GM21619 (cell line): Measurements from ENCODE around the gene CX3CL1.
"Not testable (repeated sequence)": the region's sequence is repeated elsewhere in the genome, so short reads cannot be mapped to it uniquely, and the experiment has no call there.

Experiments
- ATAC-seq: cut with Tn5 transposase; IDR thresholded peaks from one replicate; pipeline ENCODE4 v1.9.1; 2021; ENCODE audit not compliant: unreplicated experiment

The CX3CL1 gene

DNA sequence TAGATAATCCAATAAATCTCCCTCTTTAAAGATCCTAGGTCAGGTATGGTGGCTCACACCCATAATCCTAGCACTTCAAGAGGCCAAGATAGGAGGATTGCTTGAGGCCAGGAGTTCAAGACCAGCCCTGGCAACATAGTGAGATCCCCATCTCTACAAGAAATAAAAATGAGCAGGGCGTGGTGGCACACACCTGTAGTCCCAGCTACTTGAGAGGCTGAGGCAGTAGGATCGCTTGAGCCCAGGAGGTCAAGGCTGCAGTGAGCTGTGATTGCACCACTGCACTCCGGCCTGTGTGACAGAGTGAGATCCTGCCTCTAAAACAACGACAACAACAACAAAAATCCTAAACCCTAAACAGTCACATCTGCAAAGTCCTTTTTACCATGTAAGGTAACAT, 15.7 kb upstream of the CX3CL1 start:
- ATAC-seq, result no peak

DNA sequence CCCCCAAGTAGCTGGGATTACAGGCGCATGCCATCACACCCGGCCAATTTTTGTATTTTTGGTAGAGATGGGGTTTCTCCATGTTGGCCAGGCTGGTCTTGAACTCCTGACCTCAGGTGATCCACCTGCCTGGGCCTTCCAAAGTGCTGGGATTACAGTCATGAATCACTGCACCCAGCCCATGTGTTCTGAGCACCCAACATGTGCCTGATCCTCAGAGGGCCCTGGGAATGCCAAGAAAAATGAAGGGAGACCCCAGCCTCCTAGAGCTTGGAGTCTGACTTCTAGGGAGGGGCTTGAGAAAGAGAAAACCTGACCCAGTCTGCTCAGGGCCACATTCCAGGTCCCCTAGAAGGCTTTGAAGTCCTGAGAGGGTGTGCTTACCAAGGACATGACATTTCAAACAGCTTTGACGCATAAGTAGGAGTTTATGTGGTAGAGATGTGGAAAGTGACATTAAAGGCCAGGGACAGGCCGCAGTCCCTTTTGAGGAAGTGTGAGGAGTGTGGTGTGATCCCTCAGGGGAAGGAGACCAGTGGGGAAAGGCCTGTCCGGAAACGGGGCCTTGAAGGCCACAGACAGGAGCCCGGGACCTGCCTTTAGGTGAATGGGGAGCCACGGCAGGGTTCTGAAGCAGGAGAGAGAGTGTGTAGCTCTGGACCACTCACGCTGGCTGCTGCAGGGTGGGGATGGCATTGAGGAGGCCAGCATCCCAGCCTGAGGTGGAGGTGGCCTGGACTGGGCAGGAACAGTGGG, 14.8 kb upstream of the CX3CL1 start:
- ATAC-seq, result peak; percentile 44

GRCh38 chr16:57358086-57358420, 14.2 kb upstream of the CX3CL1 start:
- ATAC-seq, result no peak

GRCh38 chr16:57358527-57359095, 13.7 kb upstream of the CX3CL1 start, which contains the start of gene CCL22:
CCL22 (plus strand) TSS chr16:57358783; CDS start chr16:57358817, 34 bp downstream.
- peak; percentile 53 for ATAC-seq

GRCh38 chr16:57360321-57360935, 11.9 kb upstream of the CX3CL1 start:
- no peak for ATAC-seq

DNA sequence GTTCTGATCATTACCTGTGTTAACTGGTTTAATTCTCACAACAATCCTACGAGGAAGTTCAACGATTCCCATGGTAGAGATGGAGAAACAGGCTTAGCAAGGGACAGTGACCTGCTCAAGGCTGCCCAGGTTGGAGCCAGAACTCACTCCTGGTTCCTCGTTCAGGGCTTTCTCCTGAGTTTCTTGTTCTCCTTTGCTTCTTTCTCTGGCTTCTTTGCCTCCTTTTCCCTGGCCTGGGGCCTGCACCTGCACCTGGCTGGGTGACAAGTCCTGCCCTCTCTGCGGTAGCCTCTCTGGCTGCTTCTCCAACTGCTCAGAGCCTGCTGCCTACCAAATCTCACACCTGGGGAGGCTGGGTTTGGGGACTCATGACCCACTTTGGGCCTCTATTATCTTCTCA, 10.9 kb upstream of the CX3CL1 start:
- no peak for ATAC-seq

DNA sequence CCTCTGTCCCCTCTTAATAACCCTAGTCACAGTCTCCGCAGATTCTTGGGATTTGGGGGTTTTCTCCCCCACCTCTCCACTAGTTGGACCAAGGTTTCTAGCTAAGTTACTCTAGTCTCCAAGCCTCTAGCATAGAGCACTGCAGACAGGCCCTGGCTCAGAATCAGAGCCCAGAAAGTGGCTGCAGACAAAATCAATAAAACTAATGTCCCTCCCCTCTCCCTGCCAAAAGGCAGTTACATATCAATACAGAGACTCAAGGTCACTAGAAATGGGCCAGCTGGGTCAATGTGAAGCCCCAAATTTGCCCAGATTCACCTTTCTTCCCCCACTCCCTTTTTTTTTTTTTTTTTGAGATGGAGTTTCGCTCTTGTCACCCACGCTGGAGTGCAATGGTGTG, 8.1 kb upstream of the CX3CL1 start:
- no peak for ATAC-seq

DNA sequence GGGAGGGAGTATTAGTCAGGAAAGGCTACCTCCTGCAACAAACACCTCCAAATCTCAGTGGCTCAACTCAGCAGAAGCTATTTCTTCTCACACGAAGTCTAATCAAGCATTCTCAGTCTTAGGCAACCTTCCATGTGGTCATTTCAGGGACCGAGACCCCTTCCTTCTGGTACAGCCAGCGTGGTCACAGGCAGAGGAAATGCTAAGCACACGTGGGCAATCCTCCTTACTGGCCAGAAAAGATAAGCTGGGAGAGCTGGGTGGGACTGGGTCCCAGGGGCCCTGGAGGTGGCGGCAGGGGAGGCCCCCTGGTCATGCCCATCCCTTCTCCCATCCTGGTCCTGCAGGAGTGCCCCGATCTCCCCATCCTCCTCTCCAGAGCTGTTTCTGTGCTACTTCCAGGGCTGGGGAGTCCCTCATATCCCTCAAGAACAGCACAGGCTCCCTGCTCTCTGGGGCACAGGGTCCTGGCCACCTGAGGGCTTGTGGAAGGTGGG, 5.7 kb upstream of the CX3CL1 start:
- no peak for ATAC-seq

- no peak for ATAC-seq
These were observed 5.1 kb upstream of the CX3CL1 start for GRCh38 chr16:57367116-57367752.

- ATAC-seq, result no peak
These were observed 557 bp upstream of the CX3CL1 start for GRCh38 chr16:57371494-57372371.

DNA sequence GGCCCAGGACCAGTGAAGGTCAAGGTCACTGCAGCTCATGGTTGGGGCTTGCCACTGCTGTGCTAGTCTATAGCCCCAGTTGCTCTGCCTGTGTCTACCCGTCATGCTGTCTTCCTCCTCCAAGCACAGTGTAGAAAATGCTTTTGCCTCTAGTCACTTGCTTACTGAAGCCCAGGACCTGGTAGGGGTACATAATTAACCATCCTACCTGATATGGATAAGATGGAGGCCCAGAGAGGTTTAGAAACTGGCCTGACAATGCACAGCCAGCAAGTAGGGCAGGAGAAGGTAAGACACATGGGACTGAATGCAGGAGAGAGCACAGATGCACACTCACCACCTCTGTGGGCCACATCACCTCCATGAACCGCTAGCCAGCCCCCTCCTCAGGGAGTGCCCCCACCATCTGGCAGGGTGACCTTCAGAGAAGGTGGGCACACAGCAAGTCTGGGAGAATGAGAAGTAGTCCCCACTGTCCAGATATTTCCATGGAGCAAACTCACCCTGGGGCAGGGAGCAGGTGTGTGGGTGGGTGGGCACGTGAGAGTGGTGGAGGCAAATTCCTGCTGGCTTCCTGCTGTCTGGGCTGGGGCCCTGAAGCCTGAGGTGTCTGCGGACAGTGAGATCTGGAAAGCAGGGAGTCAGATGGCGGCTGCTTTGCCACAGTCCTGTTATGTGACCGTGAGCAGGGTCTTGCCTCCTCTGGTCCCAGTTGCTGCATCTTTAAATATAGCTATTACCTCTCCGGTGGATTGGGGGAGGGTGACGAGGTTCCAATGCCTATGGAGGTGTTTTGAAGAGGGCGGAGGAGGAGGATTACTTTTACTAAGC, 1.0 kb downstream of the CX3CL1 start:
- ATAC-seq, result no peak

- ATAC-seq, result no peak
These were observed 1.8 kb downstream of the CX3CL1 start for GRCh38 chr16:57374067-57374534.

DNA sequence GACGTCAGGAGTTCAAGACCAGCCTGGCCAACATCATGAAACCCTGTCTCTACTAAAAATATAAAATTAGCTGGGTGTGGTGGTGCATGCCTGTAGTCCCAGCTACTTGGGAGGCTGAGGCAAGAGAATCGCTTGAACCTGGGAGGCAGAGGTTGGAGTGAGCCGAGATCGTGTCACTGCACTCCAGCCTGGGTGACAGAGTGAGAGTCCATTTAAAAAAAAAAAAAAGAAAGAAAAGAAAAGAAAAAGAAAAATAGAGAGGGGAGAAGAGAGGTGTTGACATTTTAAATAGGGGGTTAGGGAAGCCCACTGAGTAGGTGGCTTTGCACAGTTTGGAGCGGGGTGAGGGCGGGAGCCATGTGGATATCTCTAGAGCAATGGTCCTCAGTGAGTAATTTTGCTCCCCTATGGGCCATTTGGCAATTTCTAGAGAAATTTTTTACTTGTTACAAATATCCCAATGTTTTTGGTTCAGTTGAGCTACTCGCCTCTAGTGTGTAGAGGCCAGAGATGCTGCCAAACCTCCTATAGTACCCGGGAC, 2.7 kb downstream of the CX3CL1 start:
- ATAC-seq, result not testable (repeated sequence)

- no peak for ATAC-seq
These were observed 4.1 kb downstream of the CX3CL1 start for GRCh38 chr16:57376313-57376818.

- peak; percentile 70 for ATAC-seq
These were observed 5.0 kb downstream of the CX3CL1 start for GRCh38 chr16:57377080-57377841.

- ATAC-seq, result no peak
These were observed 7.3 kb downstream of the CX3CL1 start for GRCh38 chr16:57379579-57379978.

- no peak for ATAC-seq
These were observed 8.6 kb downstream of the CX3CL1 start for GRCh38 chr16:57380671-57381462.
